Measurements from ENCODE around the gene NCOA7.

DNA sequence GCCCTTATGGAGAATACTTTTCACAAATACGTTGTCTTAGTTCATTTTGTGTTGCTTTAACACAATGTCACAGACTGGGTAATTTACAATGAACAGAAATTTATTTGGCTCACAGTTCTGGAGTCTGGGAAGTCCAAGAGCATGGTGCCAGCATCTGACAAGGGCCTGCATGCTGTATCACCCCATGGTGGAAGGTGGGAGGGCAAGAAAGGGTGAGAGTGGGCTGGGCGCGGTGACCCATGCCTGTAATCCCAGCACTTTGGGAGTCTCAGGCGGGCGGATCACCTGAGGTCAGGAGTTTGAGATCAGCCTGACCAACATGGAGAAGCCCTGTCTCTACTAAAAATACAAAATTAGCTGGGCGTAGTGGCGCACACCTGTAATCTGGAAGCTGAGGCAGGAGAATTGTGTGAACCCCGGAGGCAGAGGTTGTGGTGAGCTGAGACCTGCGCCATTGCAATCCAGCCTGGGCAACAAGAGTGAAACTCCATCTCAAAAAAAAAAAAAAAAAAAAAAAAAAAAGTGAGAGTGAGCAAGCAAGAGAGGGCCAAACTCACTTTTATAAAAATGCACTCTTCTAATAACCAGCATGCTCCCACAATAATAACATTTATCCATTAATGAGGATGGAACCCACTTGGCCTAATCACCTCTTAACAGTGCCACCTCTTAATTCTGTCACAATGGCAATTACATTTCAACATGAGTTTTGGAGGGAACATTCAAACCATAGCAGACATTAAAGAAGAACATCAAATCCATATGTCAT lies 36.1 kb downstream of the NCOA7 start:
- TF ChIP-seq POLR2AphosphoS5 (IDR thresholded peaks at IDR 0.05; ENCODE audit: low read depth, low read length) (no peak), POLR2A (IDR thresholded peaks at IDR 0.05; ENCODE audit: low read depth, low read length) (no peak)

Data from GM12892 (cell line).